ENCODE results near the gene SMARCC1.

The SMARCC1 gene

GRCh38 chr3:47612879-47613278 lies 168.8 kb downstream of the SMARCC1 start:
- no peak for DNase-seq (ENCODE audit: extremely low read depth, low read depth)
- TF ChIP-seq CTCF (IDR thresholded peaks at IDR 0.05; ENCODE audit: low read depth, low read length, missing control alignments), result no peak
- H3K4me3 ChIP-seq (replicated peaks; ENCODE audit: low read depth, low read length), result no peak overlapping the region

- no peak for TF ChIP-seq CTCF (IDR thresholded peaks at IDR 0.05; ENCODE audit: low read depth, low read length, missing control alignments)
- peak; percentile 12 for DNase-seq (ENCODE audit: extremely low read depth, low read depth)
- no peak overlapping the region for H3K4me3 ChIP-seq (replicated peaks; ENCODE audit: low read depth, low read length)
Measured at GRCh38 chr3:47612178-47612577, 169.5 kb downstream of the SMARCC1 start.

GRCh38 chr3:47611576-47611975 lies 170.1 kb downstream of the SMARCC1 start:
- no peak for DNase-seq (ENCODE audit: extremely low read depth, low read depth)
- H3K4me3 ChIP-seq (replicated peaks; ENCODE audit: low read depth, low read length), result no peak overlapping the region
- TF ChIP-seq CTCF (IDR thresholded peaks at IDR 0.05; ENCODE audit: low read depth, low read length, missing control alignments), result no peak

- no peak overlapping the region for H3K4me3 ChIP-seq (replicated peaks; ENCODE audit: low read depth, low read length)
- DNase-seq (ENCODE audit: extremely low read depth, low read depth), result no peak
- no peak for TF ChIP-seq CTCF (IDR thresholded peaks at IDR 0.05; ENCODE audit: low read depth, low read length, missing control alignments)
Measured at GRCh38 chr3:47610583-47610982, 171.1 kb downstream of the SMARCC1 start.

GRCh38 chr3:47607335-47607734 lies 174.4 kb downstream of the SMARCC1 start:
- DNase-seq (ENCODE audit: extremely low read depth, low read depth), result no peak
- H3K4me3 ChIP-seq (replicated peaks; ENCODE audit: low read depth, low read length), result no peak overlapping the region
- TF ChIP-seq CTCF (IDR thresholded peaks at IDR 0.05; ENCODE audit: low read depth, low read length, missing control alignments), result no peak

GRCh38 chr3:47606165-47606564 lies 175.5 kb downstream of the SMARCC1 start:
- no peak for TF ChIP-seq CTCF (IDR thresholded peaks at IDR 0.05; ENCODE audit: low read depth, low read length, missing control alignments)
- no peak overlapping the region for H3K4me3 ChIP-seq (replicated peaks; ENCODE audit: low read depth, low read length)
- DNase-seq (ENCODE audit: extremely low read depth, low read depth), result no peak

- DNase-seq (ENCODE audit: extremely low read depth, low read depth), result no peak
- no peak overlapping the region for H3K4me3 ChIP-seq (replicated peaks; ENCODE audit: low read depth, low read length)
- TF ChIP-seq CTCF (IDR thresholded peaks at IDR 0.05; ENCODE audit: low read depth, low read length, missing control alignments), result no peak
Measured at GRCh38 chr3:47605652-47606051, 176.0 kb downstream of the SMARCC1 start.
